Effector CD4-positive, alpha-beta T cell (primary cell): ENCODE results near the gene LSMEM2.
A peak's percentile ranks its signal among the peaks of the same experiment; 100 is the strongest.
"Not testable (repeated sequence)": the region's sequence is repeated elsewhere in the genome, so short reads cannot be mapped to it uniquely, and the experiment has no call there.

Source experiments
- DNase-seq: peaks from one replicate; pipeline ENCODE4 v3.0.0-alpha.2; 2020

Gene LSMEM2

DNA sequence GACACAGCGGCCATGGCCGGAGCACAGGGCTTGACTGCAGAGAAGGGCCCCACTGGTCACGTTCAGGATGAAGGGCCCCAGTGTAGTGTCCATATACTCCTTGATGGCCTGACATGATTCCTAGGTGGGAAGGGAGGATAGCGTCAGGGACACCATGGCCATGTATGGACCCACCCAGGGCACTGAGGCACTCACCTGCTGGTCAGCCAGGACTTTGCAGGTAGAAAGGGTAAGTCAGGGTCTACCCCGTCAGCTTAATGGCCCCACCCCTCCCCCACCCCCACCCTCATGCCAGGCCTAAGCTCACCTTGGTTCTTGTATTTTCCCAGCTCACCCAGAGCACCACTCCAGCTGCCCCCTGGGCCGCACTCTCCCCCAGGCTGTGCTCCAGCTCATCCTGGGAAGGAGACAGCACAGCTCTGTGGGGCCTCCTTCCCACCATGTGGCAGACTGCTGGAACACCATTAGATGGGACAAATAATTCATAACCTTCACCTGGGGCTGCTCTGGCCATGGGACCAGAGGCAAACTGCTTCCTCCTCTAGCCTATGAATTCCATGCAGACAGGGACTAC, 21.9 kb downstream of the LSMEM2 start:
- no peak for DNase-seq

DNA sequence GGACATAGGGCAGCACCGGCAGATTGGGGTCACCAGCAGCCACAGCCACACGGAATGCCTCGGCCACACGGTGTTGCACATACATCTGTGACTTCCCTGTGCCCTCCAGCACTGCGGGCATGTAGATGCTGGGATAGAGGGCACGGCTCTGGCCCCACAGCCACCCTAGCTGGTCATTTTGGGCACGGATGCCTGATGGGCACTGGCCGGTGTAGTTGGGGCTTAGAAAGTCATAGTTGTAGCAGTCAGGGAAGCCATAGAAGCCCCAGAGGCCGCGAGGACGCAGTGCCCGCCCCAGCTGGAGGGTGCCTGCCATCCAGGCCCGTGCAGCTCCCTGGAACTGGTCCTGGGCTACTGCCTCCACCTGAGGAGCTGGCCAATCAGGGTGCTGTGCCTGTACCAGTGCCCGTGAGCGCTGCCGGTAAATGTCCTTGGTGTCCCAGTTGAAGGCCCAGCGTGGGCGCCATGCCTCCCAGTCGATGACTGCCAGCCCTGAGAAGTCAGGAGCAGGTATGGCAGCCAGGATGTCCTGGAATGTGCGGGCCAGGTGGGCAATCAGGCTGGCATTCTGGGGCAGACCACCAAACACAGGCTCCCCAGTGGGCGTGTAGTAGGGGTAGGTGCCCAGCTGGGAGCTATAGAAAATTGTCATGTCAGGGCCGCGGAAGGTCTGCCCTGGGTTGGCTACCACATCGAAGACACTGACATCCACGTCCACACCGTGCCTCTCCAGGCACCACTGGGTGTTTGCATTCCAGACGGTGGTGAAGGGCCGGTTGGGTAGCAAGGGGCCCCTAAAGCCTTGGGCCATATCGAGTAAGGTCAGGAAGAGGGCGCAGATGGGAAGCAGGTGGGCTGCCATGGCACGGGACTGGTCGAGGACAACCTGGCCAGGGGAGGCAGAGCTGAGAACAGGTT, 23.5 kb downstream of the LSMEM2 start:
- DNase-seq: no peak

- no peak for DNase-seq
These were observed 24.3 kb downstream of the LSMEM2 start, which contains the start of gene HYAL1 for GRCh38 chr3:50303013-50303815. Gene HYAL1, minus strand, starts transcription at chr3:50303574. Its CDS starts 618 bp downstream, at chr3:50302956.

GRCh38 chr3:50304601-50305000, 25.7 kb downstream of the LSMEM2 start:
- no peak for DNase-seq

- not testable (repeated sequence) for DNase-seq
These were observed 33.2 kb downstream of the LSMEM2 start for GRCh38 chr3:50312041-50312440.

DNA sequence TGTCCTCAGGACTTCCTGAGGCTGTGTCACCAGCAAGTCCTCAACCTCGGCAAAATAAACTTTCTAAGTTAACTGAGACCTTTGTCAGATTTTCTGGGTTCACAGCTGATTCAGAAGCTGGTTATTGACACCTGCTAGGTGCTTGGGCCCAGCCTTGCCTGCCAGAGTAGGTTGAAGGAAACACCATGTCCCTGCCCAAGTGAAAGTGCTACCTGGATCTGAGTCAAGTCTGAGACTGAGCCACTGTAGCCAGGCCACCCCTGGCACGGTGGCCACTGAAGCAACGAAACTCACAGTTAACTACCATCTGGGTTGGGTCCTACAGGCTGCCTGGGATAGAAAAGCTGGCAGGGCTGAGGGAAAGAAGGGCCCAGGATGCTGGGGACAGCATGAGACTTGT, 35.5 kb downstream of the LSMEM2 start:
- no peak for DNase-seq

GRCh38 chr3:50314816-50315215, 35.9 kb downstream of the LSMEM2 start:
- DNase-seq: no peak

DNA sequence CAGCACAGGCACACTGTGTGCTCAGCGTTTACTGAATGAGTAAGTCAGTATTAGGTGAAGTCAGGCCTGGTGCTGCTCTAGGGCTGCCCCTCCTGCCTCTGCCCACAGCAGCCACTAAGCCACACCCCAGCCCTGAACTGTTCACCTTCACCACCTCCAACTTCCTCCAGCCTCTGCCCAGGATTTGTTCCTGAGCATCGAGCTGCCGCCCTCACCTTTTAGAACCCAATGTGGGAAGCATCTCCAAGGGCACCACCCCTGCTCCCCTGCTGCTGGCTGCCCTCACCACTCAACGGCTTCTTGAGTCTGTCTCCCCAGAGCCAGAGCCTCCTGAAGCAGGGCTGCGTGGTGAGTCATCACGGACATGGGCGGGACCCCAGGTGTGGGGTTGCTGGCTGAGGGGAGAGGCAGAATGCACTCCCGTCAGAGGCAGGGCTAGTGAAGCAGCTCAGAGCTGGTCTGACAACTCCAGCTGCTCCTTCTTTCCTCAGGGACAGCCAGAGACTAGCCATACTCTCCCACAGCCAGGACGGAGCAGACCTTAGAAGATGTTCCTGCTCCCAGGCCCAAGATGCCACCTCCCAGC, 37.9 kb downstream of the LSMEM2 start:
- peak; percentile 63 for DNase-seq

DNA sequence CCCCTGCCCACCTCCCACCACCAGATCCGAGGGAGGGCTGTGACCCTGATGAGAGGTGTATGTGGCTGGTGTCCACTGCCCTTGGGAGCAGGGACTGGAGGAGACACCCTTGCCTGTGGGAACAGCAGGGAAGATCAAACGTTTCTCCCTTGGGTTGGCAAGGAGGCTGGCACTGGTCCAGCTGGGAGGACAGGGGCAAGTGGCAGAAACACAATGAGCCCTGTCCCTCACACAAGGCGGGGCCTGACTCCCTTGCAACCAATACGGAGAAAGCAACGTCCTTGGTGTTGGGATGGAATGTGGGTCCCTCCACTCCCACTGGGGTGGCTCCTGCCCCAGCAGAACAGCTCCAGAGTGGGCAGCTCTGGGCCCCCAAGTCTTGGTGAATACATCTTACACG, 38.4 kb downstream of the LSMEM2 start:
- no peak for DNase-seq

GRCh38 chr3:50318163-50318562, 39.3 kb downstream of the LSMEM2 start:
- no peak for DNase-seq

GRCh38 chr3:50318615-50319014, 39.7 kb downstream of the LSMEM2 start:
- peak; percentile 2 for DNase-seq

DNA sequence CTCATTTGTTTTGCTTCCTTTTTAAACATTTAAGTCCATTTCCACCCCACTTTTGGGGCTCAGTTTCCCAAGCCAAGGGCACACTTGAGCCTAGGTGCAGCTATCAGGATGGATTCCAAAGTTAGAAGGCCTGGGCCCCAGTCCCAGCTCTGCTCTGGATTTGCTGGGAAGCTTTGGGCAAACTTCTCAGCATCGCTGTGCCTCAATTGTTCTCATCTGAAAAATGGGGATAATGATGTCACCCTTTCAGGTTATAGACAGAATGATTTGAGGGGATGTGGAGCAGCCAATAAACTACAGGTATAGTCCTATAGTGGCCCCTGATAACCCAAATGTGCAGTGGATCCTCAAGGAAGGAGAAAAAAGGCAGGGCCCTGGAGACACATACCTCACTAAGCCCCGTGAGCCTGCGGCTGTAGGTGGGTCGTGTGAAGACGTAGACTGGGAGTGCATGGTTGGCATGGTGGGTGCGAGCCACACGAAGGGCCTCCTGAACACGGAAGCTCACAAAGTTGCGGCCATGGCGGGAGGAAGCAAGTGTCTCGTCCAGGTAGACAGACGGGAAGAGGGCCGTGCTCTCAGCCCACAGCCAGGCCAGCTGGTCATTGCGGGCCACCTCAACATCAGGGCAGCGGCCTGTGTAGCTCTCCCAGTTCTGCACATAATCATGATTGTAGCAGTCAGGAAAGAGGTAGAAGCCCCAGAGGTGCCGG, 40.5 kb downstream of the LSMEM2 start:
- DNase-seq: no peak

DNA sequence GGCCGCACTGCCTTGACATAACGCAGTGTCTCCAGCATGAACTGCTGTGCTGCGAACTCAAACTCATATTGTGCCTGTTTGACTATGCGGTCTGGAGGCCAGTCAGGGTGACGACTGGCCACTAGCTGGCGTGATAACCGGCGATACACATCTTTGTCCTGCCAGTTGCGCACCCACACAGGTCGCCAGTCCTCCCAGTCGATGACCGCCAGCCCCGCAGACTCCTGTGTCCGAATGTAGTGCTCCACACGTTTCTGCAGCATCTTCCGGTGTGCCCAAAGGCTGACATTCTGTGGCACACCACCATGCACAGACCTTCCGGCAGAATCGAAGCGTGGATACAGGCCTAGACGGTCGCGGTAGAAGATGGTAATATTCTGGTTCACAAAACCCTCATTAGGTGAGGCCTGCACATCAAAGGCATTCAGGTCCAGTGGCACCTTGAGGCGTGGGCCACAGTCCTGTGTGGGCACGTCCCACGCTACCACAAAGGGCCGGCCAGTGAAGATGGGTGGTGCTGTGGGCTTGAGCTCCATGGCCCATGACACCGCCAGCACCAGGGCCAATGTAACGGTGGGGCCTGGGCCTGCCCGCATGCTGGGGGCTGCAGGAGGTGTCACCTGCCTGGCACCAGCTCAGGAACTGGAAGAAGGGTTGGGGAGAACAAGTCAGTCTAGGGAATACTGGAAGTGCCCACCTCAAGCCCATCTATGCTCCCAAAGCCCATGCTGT, 41.2 kb downstream of the LSMEM2 start:
- peak; percentile 1 for DNase-seq

GRCh38 chr3:50320853-50321335, 42.0 kb downstream of the LSMEM2 start:
- DNase-seq: peak; percentile 28

DNA sequence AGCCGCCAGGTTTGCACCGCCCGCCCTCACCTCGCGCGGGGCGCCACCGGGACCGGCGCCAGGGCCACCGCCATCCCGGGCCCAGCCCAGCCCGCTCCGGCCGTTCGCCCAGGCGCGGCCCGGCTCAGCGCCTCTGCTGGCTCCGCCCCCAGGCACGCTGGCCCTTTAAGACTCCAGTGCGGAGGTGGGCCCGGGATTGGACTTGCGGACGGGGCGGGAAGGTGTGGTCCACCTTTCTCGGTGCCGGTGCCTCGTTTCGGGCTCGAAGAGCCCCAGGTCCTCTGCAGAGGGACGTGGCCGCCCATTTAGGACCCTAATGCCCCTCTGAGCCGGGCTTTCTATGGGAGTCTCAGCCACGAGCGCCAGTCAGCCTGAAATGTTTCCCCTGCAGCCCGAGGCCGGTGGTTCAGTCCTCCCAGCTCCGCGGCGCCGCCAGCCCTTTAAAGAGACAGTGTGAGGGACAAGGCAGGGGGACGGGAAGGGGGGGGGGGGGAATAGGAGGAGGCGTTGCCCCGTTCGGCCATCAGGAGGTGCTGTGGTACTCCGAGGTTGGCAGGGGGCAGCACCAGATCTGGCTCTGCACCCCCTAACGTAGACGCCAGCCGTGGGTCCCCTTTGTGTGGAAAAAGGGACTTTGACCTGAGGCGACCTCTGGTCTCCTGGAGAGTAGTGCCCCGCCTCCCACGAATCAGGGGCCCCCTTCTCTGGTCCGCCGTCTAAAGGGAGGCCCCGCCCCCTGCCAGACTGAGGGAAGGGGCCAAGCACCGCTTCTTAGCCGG, 42.6 kb downstream of the LSMEM2 start:
- DNase-seq: peak; percentile 72

DNA sequence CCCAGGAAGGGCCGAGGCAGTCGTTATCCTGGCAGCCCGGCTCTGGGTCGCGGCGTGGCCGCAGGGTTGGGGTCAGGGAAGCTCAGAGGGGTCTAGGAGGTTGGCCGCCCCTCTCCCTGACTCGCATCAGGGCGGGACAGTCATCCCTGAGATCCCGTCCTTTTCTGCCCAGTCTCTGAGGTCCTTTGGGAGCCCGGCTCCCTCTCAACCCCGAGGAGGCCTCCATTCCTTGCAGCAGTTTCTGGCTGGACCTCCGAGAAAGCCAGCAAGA, 43.2 kb downstream of the LSMEM2 start:
- no peak for DNase-seq

DNA sequence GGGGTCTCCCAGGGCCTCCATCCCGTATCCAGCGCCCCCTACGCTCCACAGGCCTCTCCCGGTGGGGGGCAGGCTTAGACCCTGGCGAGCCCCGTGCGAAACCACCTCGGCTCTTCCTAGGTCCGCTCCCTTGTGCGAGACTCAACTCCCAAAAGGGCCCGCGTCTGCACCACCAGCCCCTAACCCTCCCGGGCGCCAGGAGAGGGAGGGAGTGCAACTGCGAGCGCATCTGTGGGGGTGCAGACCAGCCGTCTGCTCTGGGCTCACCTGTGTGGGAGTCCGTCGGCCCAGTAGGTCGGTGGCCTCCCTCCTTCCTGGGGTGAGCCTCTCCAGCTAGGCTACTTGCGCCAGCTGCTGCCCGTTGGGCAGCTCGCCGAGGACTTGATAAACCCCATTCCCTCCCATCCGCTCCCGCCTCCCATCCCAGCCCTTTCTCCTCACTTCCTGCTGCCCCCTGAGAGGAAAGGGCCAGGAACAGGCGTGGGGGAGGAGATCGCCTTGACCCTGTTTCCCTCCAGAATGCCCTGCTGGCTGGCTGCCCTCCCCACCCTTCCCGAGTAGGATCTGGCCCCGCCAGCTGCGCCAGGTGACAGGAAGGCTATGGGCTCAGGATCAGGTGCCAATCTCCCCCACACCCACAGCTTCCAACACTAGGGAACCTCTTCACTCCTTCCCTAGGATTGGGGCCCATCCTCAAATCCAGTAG, 43.7 kb downstream of the LSMEM2 start, which contains the start of gene HYAL2:
HYAL2 (minus strand) TSS at position 360 of the 706 bp plus-strand sequence. CDS start 2,256 bp downstream, outside the sequence.
- peak; percentile 1 for DNase-seq

- no peak for DNase-seq
These were observed 44.3 kb downstream of the LSMEM2 start for GRCh38 chr3:50323092-50323600.

- DNase-seq: no peak
These were observed 44.8 kb downstream of the LSMEM2 start for GRCh38 chr3:50323614-50324199.
